ENCODE data around the gene ELP1. TPM values are rescaled to one million over a fixed set of nuclear protein-coding genes. Genes with fewer than 3 reads are reported as not detected.
A peak's percentile ranks its signal among the peaks of the same experiment; 100 is the strongest.

Gene ELP1
- total and polyA plus RNA-seq, 2 of the 4 experiments (the other 2 are of a cell fraction), result 20.0 to 43.2 TPM

GRCh38 chr9:108934323-108934893, 484 bp upstream of the ELP1 start, which contains the start of gene ABITRAM:
Gene ABITRAM (plus strand): TSS chr9:108934400. CDS start chr9:108934487, 87 bp downstream.
- Histone ChIP-seq H3K79me1 (ENCODE audit: low read depth in 1 of 2, low read length in 2 of 2) (peaks cover 13 to 37% of the 10 kb centered on the region in 2 experiments), H2AK9ac (replicated peaks; ENCODE audit: low read depth, low read length, poor library complexity) (peak within 1 kb of the TSS; percentile 92), H3K27ac (ENCODE audit: insufficient read depth, low read length) (peak within 1 kb of the TSS; percentile 92), H3K36me3 (ENCODE audit: control insufficient read depth, insufficient read depth, low read length) (peaks cover 2% of the 10 kb centered on the region), H2AFZ (replicated peaks; ENCODE audit: low read length, poor library complexity) (peak within 1 kb of the TSS; percentile 100), H3K4me2 (ENCODE audit: low read depth, low read length) (peak within 1 kb of the TSS; percentile 94), H4K91ac (ENCODE audit: insufficient read depth, low read depth, low read length) (peak within 1 kb of the TSS; percentile 97), H3K9me3 (ENCODE audit: control insufficient read depth, insufficient read depth, low read length) (no peaks in the 10 kb centered on the region), H3K27me3 (ENCODE audit: control insufficient read depth, insufficient read depth, low read length) (no peaks in the 10 kb centered on the region), H4K5ac (ENCODE audit: low read depth, low read length) (peak within 1 kb of the TSS; percentile 94), H3K23ac (ENCODE audit: low read depth, low read length) (peak within 1 kb of the TSS; percentile 99), H3K9me1 (ENCODE audit: insufficient read depth, low read length) (0 out of 2 replicates have a peak, but pooled peaks cover 4% of the 10 kb centered on the region), H3K4me3 (ENCODE audit: insufficient read depth, low read depth, low read length) (peak within 1 kb of the TSS; percentile 95), H3K18ac (ENCODE audit: low read depth, low read length) (peak within 1 kb of the TSS; percentile 91), H4K8ac (ENCODE audit: low read depth in 2 of 2, low read length in 2 of 2) (peak within 1 kb of the TSS; percentile 84 to 99), H3K4ac (ENCODE audit: low read depth, low read length) (peak within 1 kb of the TSS; percentile 96), H3K14ac (replicated peaks; ENCODE audit: low read depth, low read length) (peak within 1 kb of the TSS; percentile 98), H4K20me1 (ENCODE audit: insufficient read depth, low read length) (no peaks in the 10 kb centered on the region; the same call in 1 of the 2 replicates), H2BK5ac (ENCODE audit: low read depth, low read length, poor library complexity, severe bottlenecking) (peak within 1 kb of the TSS; percentile 96), H2BK15ac (ENCODE audit: low read depth, low read length) (peak within 1 kb of the TSS; percentile 82; the same call in 1 of the 3 replicates), H2BK20ac (ENCODE audit: low read depth, low read length) (peak within 1 kb of the TSS; percentile 66), H3K56ac (ENCODE audit: extremely low read depth, insufficient read depth, low read length) (peak within 1 kb of the TSS; percentile 76), H3K9ac (ENCODE audit: low read depth, low read length) (peak within 1 kb of the TSS; percentile 93), H3K4me1 (ENCODE audit: control insufficient read depth, insufficient read depth, low read length) (no peaks in the 10 kb centered on the region; the same call in 1 of the 2 replicates), H2AK5ac (ENCODE audit: low read depth, low read length) (peak within 1 kb of the TSS; percentile 38; the same call in 1 of the 2 replicates), H2BK120ac (ENCODE audit: low read depth, low read length) (peak within 1 kb of the TSS; percentile 98)
- 2% methylated on average over 24 of the region's 47 CpGs; no CpG with 5 or more reads in 1 of the 2 experiments for WGBS, 2 experiments (ENCODE audit: extremely low coverage in 2 of 2, insufficient read length in 1 of 2)
- DNase-seq (peak; percentile 81), ATAC-seq (ENCODE audit: low read depth) (peak; percentile 91)
- ChIA-PET POLR2A (ENCODE audit: unreplicated experiment) (interaction anchor here (0.6 kb wide), 1 partner anchor 13 kb away, joined by 4 read pairs; no protein-coding TSS in a partner anchor), CTCF (no interaction called here)
- intact Hi-C loops (cut with micrococcal nuclease), result loop anchor here (5.0 kb wide), 1 partner anchor 388 kb away; the partner anchor contains the start of gene EPB41L4B
- in situ Hi-C loops (cut with MboI; ENCODE audit: low sequenced_read_pairs), result no loop called here
- dilution Hi-C loops (cut with HindIII; ENCODE audit: low sequenced_read_pairs, unreplicated experiment), result no loop called here
- TF ChIP-seq MXI1 (IDR thresholded peaks at IDR 0.05; ENCODE audit: borderline replicate concordance, low read depth, low read length) (peak; percentile 90), CEBPB (IDR thresholded peaks at IDR 0.05; ENCODE audit: low read depth, low read length) (no peak), SMC3 (IDR thresholded peaks at IDR 0.05; ENCODE audit: low read depth, low read length) (no peak), MAZ (IDR thresholded peaks at IDR 0.05; ENCODE audit: borderline replicate concordance, low read depth, low read length) (peak; percentile 11; the same call in 1 of the 2 replicates)
- no TSS peak for BruUV-seq (replicated peaks)
